GM19455 (cell line): ENCODE data around the gene EDRF1.

Experiments
- ATAC-seq: cut with Tn5 transposase; IDR thresholded peaks from one replicate; pipeline ENCODE4 v1.9.1; 2021; ENCODE audit not compliant: unreplicated experiment

The EDRF1 gene

GRCh38 chr10:125785791-125786190 lies 66.3 kb downstream of the EDRF1 start:
- ATAC-seq, result no peak

- ATAC-seq, result no peak
Observed at GRCh38 chr10:125788156-125789034, 68.9 kb downstream of the EDRF1 start.

- ATAC-seq, result no peak
Observed at GRCh38 chr10:125792342-125793300, 73.1 kb downstream of the EDRF1 start.

- ATAC-seq, result no peak
Observed at GRCh38 chr10:125795128-125795527, 75.6 kb downstream of the EDRF1 start.

GRCh38 chr10:125795637-125796190 lies 76.2 kb downstream of the EDRF1 start:
- no peak for ATAC-seq

GRCh38 chr10:125797424-125797823 lies 77.9 kb downstream of the EDRF1 start:
- ATAC-seq, result no peak

- ATAC-seq, result no peak
Observed at GRCh38 chr10:125797994-125798662, 78.6 kb downstream of the EDRF1 start.

GRCh38 chr10:125799451-125800182 lies 80.1 kb downstream of the EDRF1 start:
- no peak for ATAC-seq

GRCh38 chr10:125801574-125801973 lies 82.1 kb downstream of the EDRF1 start:
- no peak for ATAC-seq

- ATAC-seq, result no peak
Observed at GRCh38 chr10:125802131-125802530, 82.6 kb downstream of the EDRF1 start.

- ATAC-seq, result no peak
Observed at GRCh38 chr10:125802739-125803138, 83.2 kb downstream of the EDRF1 start.

GRCh38 chr10:125808047-125808446 lies 88.5 kb downstream of the EDRF1 start:
- no peak for ATAC-seq

GRCh38 chr10:125811251-125811650 lies 91.7 kb downstream of the EDRF1 start:
- ATAC-seq, result no peak

- no peak for ATAC-seq
Observed at GRCh38 chr10:125812128-125812750, 92.7 kb downstream of the EDRF1 start.
